Loucy (cell line): ENCODE data around the gene PAK3.

ENCODE experiments used
- EZH2phosphoT487 ChIP-seq: fragments of 200-600 bp; IDR thresholded peaks from 2 replicates; pipeline ENCODE4 v1.6.1; 2018; ENCODE audit warnings: antibody characterized with exemption, mild to moderate bottlenecking, moderate library complexity, borderline replicate concordance
- TF ChIP-seq, protein P1 (sequence below): fragments of 200-600 bp; sonication (generic); conservative IDR thresholded peaks from 2 replicates; pipeline ENCODE4 v1.5.1; 2014; ENCODE audit warnings: mild to moderate bottlenecking, antibody characterized with exemption, low read length

DNA sequence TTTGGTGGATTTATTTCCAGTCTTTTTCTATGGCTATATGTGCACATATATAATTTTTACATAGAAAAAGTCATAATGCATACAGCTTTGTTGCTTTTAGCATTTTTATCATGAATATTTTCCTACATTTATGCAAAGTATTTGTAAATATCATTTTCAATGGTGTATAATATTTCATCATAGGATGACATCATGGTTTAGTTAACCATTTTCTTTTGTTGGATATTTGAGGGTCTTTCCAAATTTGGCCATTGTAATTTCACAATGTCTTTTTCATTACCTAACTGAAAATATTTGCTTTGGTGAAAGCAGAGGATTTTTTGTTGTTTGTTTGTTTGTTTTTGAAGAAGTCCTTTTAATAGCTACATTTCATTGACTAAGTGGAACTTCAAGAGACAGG, 31.0 kb downstream of the PAK3 start:
- TF ChIP-seq, protein P1, sequence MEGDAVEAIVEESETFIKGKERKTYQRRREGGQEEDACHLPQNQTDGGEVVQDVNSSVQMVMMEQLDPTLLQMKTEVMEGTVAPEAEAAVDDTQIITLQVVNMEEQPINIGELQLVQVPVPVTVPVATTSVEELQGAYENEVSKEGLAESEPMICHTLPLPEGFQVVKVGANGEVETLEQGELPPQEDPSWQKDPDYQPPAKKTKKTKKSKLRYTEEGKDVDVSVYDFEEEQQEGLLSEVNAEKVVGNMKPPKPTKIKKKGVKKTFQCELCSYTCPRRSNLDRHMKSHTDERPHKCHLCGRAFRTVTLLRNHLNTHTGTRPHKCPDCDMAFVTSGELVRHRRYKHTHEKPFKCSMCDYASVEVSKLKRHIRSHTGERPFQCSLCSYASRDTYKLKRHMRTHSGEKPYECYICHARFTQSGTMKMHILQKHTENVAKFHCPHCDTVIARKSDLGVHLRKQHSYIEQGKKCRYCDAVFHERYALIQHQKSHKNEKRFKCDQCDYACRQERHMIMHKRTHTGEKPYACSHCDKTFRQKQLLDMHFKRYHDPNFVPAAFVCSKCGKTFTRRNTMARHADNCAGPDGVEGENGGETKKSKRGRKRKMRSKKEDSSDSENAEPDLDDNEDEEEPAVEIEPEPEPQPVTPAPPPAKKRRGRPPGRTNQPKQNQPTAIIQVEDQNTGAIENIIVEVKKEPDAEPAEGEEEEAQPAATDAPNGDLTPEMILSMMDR = no peak
- no peak for TF ChIP-seq EZH2phosphoT487
